Tibial artery (tissue), 4 donors: ENCODE results near the gene NHERF2.

Experiments used
- DNase-seq, 2 donors: peaks; one replicate each; pipeline ENCODE4 v3.0.0-alpha.2; 2019
- H3K27ac ChIP-seq, 2 donors: fragments of 200-600 bp; sonication (generic) in 1 of 2; 1 replicate in 1 of 2; 2 replicates in 1 of 2; pipeline ENCODE4 v1.5.1; 2018 to 2019; ENCODE audit warnings: mild to moderate bottlenecking in 1 of 2
- H3K27me3 ChIP-seq, 2 donors: fragments of 200-600 bp; sonication (generic) in 1 of 2; one replicate each; pipeline versions ENCODE4 v1.5.1 to v1.6.0; 2016 to 2019
- H3K36me3 ChIP-seq, 3 donors: fragments of 200-600 bp; sonication (generic) in 2 of 3; one replicate each; pipeline ENCODE4 v1.5.1; 2016 to 2019; ENCODE audit warnings: mild to moderate bottlenecking in 2 of 3
- H3K4me1 ChIP-seq, 4 donors: fragments of 200-600 bp; sonication (generic) in 2 of 4; 1 replicate in 3 of 4; 2 replicates in 1 of 4; pipeline ENCODE4 v1.5.1; 2016 to 2019
- H3K4me3 ChIP-seq, 2 donors: fragments of 200-600 bp; sonication (generic) in 1 of 2; 1 replicate in 1 of 2; 2 replicates in 1 of 2; pipeline ENCODE4 v1.5.1; 2018 to 2019; ENCODE audit warnings: mild to moderate bottlenecking in 2 of 2
- H3K9me3 ChIP-seq, 3 donors: fragments of 200-600 bp; sonication (generic) in 1 of 3; one replicate each; pipeline ENCODE4 v1.5.1; 2016 to 2019
- intact Hi-C: fragments of 100-400 bp; cut with DNase I; formaldehyde crosslinking; loops from one replicate; pipeline ENCODE4 v1.15.0; 2023; ENCODE audit warnings: low total_unique reads
- TF ChIP-seq, protein P1 (sequence below), 2 experiments: fragments of 200-600 bp in 1 of 2; fragments of 450-650 bp in 1 of 2; IDR thresholded peaks; one replicate each; pipeline ENCODE4 v1.5.1; 2017 to 2019; ENCODE audit warnings: antibody characterized with exemption in 2 of 2, mild to moderate bottlenecking in 1 of 2, moderate library complexity in 1 of 2

The NHERF2 gene

DNA sequence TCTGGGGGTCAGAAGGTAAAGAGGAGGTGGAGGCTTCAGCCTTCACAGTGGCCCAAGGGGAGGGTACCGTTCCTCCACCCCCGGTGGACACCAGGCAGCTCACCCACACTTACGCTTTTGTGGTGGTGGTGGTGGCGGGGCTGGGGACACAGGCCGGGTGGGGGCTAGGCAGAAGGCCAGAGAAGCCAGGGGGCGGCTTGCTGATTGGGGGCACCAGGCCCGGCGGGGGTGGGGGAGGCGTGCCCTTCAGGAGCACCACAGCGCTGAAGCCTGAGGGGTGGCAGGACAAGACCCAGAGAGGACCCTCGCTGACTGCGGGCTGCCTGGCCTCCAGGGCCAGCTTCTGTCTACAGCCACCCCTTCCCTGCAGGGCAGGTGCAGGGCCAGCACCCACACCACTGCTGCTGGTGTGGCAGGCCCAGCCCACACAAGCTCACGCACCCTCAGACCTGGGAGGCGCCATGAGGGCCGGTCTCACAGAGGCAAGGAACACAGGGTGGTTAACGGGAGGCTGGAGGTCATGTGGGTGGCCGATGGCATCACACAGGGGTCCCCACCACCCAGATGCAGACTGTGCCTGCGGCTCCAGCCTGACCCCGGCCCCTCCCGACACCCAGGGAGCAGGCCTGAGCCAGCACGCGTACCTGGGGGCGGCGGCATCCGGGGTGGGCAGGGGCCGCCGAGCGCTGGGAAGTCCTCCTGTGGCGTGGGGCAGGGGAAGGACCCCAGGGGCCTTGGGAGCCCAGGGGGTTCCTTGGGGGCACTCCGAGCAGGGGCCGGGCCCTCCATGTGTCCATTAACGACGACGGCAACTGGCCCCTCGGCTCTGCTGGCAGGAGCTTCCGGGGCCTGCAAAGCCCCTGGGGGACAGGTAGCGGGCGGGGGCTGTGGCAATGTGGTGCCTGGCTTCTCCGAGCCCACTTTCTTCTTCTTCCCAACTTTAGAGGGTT is 27.6 kb upstream of the NHERF2 start:
- Histone ChIP-seq H3K4me1 (peaks cover 0 to 7% (median 5%) of the 10 kb centered on the region in 4 donors), H3K9me3 (no peaks in the 10 kb centered on the region), H3K27ac (no peak overlapping the region), H3K36me3 (peaks cover 59 to 71% (median 60%) of the 10 kb centered on the region in 3 donors), H3K4me3 (no peak overlapping the region), H3K27me3 (no peaks in the 10 kb centered on the region)
- no peak for DNase-seq
- intact Hi-C loops: no loop called here
- TF ChIP-seq, protein P1, sequence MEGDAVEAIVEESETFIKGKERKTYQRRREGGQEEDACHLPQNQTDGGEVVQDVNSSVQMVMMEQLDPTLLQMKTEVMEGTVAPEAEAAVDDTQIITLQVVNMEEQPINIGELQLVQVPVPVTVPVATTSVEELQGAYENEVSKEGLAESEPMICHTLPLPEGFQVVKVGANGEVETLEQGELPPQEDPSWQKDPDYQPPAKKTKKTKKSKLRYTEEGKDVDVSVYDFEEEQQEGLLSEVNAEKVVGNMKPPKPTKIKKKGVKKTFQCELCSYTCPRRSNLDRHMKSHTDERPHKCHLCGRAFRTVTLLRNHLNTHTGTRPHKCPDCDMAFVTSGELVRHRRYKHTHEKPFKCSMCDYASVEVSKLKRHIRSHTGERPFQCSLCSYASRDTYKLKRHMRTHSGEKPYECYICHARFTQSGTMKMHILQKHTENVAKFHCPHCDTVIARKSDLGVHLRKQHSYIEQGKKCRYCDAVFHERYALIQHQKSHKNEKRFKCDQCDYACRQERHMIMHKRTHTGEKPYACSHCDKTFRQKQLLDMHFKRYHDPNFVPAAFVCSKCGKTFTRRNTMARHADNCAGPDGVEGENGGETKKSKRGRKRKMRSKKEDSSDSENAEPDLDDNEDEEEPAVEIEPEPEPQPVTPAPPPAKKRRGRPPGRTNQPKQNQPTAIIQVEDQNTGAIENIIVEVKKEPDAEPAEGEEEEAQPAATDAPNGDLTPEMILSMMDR (IDR thresholded peaks at IDR 0.05): no peak

DNA sequence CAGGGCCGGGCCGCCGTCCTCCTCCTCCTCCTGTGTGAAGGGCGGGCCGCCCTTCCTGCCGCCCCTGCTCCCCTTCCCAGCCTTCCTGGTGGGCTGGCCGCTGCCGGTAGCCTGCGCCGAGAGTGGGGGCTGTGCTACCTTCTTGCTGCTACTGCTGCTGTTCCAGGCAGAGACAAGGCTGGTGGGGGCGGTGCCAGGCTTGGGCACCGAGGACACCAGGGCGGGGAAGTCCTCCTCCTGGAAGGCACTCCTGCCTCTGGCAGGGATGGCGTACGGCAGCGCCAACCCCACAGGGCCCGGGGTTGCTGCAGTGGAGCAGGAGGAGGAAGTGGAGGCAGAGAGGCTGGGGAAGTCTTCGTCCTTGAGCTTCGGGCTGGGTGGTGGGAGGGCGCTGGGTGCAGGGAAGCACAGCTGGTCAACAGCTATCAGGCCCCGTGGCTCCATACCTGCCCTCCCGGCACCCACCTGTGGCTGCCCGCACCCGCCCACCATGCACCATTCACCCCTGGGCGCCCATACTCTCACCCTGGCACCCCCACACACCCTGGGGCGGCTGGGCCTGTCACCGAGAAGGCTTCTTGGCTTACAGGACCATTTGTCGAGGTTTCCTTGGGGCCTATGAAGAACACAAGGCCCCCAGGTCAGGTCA is 26.7 kb upstream of the NHERF2 start:
- intact Hi-C loops: no loop called here
- H3K36me3 ChIP-seq: peaks cover 59 to 71% (median 60%) of the 10 kb centered on the region in 3 donors
- peaks cover 0 to 15% (median 12%) of the 10 kb centered on the region in 4 donors for H3K4me1 ChIP-seq
- no peak overlapping the region for H3K27ac ChIP-seq
- H3K4me3 ChIP-seq: no peak overlapping the region
- H3K9me3 ChIP-seq: no peaks in the 10 kb centered on the region
- no peak for DNase-seq
- H3K27me3 ChIP-seq: no peaks in the 10 kb centered on the region
- TF ChIP-seq, protein P1 (IDR thresholded peaks at IDR 0.05): no peak

DNA sequence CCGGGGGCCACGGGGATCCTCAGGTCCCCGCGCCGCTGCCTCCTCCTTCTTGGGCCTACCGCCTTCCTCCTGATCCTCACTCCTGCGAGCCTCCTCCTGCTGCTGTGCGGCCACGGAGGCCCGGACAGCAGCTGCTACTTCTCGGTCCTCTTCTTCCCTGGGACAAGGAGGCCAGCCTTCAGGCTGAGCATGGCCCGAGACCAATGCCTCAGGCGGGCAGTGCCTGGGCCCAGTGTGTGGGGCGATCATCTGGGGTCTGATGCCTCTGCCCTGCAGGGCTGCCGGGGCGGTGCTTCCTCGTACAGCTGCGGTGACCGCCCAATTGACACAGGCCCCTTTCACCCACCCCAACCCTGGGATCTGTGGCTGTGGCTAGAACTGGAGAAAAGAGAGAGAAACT is 25.7 kb upstream of the NHERF2 start:
- TF ChIP-seq, protein P1 (IDR thresholded peaks at IDR 0.05): no peak
- DNase-seq: no peak
- no peaks in the 10 kb centered on the region for H3K9me3 ChIP-seq
- intact Hi-C loops: no loop called here
- H3K27ac ChIP-seq: no peak overlapping the region
- H3K36me3 ChIP-seq: peaks cover 59 to 75% (median 60%) of the 10 kb centered on the region in 3 donors
- no peaks in the 10 kb centered on the region for H3K27me3 ChIP-seq
- peaks cover 0 to 26% (median 22%) of the 10 kb centered on the region in 4 donors for H3K4me1 ChIP-seq
- H3K4me3 ChIP-seq: no peak overlapping the region

DNA sequence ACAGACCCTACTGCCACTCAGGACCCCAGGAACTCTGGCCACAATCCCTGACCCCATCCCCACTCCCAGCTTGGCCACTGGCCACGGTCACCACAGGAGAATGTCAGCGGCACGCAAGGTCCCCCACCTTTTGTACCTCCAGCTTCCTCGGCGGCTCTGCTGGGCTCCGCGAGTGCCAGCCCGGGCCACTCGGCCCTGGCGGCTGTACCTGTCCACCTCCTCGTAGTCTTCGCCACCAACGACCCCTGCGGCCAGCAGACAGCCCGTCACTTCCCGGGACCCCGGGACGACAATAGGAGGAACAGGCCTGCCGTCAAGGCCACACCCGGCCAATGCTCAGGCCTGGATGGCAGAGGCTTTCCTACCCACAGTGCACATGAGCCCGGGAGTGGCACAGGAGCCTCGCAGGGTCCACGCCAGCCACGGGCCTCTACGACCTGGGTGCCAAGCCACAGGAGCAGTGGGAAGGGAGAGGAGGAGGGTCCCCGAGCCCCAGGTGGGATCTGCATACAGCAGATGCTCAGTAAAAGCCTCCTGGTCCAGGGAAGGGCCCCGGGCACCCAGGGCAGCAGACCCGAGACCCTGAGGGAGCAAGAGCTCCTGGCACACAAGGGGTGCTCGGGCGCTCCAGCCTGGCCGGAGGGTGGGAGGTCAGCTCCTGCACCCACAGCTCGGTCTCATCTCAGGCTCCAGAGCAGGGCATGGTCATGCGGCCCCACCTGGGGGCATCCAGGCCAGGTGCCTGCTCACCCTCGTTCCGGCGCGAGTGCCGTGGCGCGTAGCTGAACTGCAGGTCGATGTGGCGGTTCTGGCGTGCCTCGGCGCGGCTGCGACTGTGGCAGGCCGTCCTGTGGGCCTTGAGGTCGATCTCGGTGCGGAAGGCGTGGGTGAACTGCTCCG is 25.0 kb upstream of the NHERF2 start:
- DNase-seq: no peak
- no peak overlapping the region for H3K27ac ChIP-seq
- intact Hi-C loops: no loop called here
- H3K36me3 ChIP-seq: peaks cover 59 to 74% (median 60%) of the 10 kb centered on the region in 3 donors
- TF ChIP-seq, protein P1 (IDR thresholded peaks at IDR 0.05): no peak
- peaks cover 0 to 32% (median 27%) of the 10 kb centered on the region in 4 donors for H3K4me1 ChIP-seq
- no peaks in the 10 kb centered on the region for H3K27me3 ChIP-seq
- H3K9me3 ChIP-seq: no peaks in the 10 kb centered on the region
- no peak overlapping the region for H3K4me3 ChIP-seq
